Activated naive CD8-positive, alpha-beta T cell (primary cell): ENCODE data around the gene SALL3.

Experiments
- H3K27ac Mint-ChIP-seq: one replicate; pipeline ENCODE4 v1.8.0; 2021; ENCODE audit warnings: mixed read lengths
- H3K27me3 Mint-ChIP-seq: one replicate; pipeline ENCODE4 v1.8.0; 2021; ENCODE audit warnings: mixed read lengths
- H3K36me3 Mint-ChIP-seq: one replicate; pipeline ENCODE4 v1.8.0; 2021; ENCODE audit warnings: mixed read lengths
- H3K4me1 Mint-ChIP-seq: one replicate; pipeline ENCODE4 v1.8.0; 2021; ENCODE audit warnings: low read depth, mixed read lengths
- H3K4me3 Mint-ChIP-seq: one replicate; pipeline ENCODE4 v1.8.0; 2021; ENCODE audit warnings: mild to moderate bottlenecking, mixed read lengths
- H3K9me3 Mint-ChIP-seq: one replicate; pipeline ENCODE4 v1.8.0; 2021; ENCODE audit warnings: low read depth, mixed read lengths

Gene SALL3

DNA sequence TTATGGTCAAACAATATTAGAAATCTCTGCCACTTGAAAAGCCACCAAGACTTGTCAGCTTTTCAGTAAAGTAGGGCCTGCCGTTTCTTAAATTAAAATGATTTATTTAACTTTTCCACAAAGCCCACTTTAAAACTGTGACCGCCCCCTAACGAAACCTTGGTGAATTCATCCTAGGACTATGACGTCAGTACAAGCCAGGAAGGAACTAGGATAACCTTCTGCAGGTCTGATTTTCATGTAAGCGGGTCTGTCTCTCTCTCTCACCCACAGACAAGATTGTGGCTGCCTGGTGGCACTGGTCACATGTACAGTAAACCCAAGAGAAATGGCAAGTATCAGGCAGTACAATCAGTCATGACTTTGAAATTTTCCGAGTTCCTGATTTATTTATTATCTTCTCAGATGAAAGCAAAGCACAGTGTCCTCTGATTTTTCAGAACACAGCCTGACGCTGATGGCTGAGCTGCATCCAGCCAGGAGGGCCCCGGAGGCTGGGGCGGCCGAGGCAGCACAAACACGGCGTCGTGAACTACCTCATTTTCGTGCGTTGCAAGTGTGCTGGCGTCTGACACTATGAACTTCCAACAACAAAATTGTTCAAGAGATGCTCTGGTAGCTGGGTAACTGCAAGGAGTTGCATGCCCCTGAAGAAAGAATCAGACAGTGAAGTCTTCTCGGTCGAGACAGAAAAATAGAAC lies 18.9 kb downstream of the SALL3 start:
- no peak overlapping the region for H3K27ac Mint-ChIP-seq
- H3K36me3 Mint-ChIP-seq, result no peaks in the 10 kb centered on the region

DNA sequence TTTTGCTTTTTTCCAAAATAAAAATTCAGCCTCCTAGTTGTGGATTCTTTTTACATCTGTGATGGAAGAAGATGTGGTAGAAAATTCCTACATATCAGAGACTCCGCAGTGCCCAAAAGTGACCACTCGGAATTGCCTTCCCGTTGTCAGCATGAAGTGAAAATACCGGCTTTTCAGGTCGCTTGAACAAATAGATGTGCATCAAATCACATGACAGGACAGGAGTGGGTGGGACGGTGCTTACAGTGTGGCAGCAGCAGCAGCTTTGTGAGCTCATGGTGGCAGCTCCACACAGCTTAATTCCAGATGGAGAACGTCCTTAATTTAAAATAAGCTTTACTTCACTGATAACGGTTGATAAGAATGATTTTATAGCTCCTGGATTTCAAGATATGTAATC lies 20.3 kb downstream of the SALL3 start:
- Mint-ChIP-seq H3K36me3 (no peaks in the 10 kb centered on the region), H3K9me3 (no peaks in the 10 kb centered on the region), H3K4me3 (no peak overlapping the region), H3K27me3 (no peaks in the 10 kb centered on the region), H3K27ac (no peak overlapping the region), H3K4me1 (no peaks in the 10 kb centered on the region)

More for the DNA sequence above, 18.9 kb downstream of the SALL3 start:
- no peak overlapping the region for H3K4me3 Mint-ChIP-seq
- H3K27me3 Mint-ChIP-seq, result no peaks in the 10 kb centered on the region
- no peaks in the 10 kb centered on the region for H3K9me3 Mint-ChIP-seq
- no peaks in the 10 kb centered on the region for H3K4me1 Mint-ChIP-seq

DNA sequence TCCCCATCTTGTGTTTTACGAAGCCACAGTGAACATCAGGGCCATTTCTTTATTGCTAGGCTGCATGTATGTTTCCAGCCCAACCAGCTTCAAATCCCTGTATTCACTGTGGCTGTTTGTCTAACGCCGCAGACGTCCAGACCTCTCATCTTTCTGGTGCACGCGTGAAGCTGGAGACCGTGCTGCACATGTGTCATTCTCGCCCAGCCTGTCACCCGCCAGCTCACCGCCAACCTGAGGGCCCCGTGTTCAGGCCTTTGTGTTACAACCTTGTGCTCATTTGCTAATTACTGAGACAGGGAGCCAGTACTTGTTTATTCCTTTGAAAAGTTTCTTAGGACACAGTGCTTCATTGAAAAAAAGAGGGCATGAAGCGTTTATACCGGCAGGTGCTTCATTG lies 21.4 kb downstream of the SALL3 start:
- H3K4me3 Mint-ChIP-seq, result no peak overlapping the region
- H3K36me3 Mint-ChIP-seq, result no peaks in the 10 kb centered on the region
- no peaks in the 10 kb centered on the region for H3K4me1 Mint-ChIP-seq
- H3K27ac Mint-ChIP-seq, result no peak overlapping the region
- H3K27me3 Mint-ChIP-seq, result no peaks in the 10 kb centered on the region
- no peaks in the 10 kb centered on the region for H3K9me3 Mint-ChIP-seq

DNA sequence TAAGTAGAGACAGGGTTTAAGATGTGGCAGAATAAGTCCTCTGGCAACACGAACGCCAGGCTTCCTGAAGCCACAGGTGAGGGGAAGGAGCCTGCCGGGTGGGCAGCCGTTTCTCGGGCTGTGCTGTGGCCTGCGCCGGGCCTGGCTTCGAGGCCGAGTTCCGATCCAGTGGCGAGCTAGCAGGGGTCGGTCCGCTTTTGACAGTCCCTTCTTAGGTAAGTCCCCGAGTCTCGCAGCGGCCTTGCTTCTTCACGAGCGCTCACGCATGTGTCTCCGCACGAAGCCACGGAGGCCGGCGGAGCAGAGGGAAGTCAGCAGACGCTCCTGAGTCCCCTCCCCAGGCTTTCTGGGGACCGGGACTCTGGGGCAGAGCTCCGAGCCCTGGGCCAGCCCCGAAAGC lies 26.0 kb downstream of the SALL3 start:
- Mint-ChIP-seq H3K27ac (no peak overlapping the region), H3K9me3 (no peaks in the 10 kb centered on the region), H3K27me3 (no peaks in the 10 kb centered on the region), H3K36me3 (no peaks in the 10 kb centered on the region), H3K4me3 (no peak overlapping the region), H3K4me1 (no peaks in the 10 kb centered on the region)

DNA sequence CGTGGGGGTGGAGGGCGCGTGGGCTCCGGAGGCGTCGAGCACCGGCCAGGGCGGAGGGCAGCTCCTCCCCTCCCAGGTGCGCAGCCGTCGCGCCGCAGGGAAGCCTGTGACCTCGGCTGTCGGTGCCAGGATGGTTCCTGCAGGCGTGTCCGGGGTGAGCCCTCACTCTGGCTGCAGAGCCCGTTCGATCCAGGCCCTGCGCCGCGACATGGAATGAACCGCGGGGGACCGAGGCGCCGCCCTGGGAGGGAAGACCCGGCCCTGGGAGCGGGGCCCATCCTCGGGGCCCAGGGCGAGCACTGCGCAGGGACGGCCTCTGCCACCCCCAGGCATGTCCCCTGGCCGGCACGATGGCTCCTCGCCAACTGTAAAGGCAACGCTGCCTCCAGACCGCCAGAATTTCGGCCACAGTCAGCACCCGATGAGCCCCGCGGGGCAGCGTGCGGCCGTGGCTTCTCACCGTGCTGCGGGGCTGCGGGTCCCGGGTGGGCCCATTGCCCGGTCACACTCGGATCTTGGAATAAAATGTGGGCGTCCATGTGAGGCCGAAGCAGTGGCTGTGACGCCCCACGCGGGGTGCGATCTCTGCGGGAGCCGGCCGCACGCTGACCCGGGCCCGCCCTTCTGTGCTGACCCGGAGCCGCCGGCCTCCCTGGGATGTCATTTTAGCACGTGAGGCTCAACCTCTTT lies 26.6 kb downstream of the SALL3 start:
- no peaks in the 10 kb centered on the region for H3K36me3 Mint-ChIP-seq
- H3K4me3 Mint-ChIP-seq, result no peak overlapping the region
- no peaks in the 10 kb centered on the region for H3K9me3 Mint-ChIP-seq
- no peak overlapping the region for H3K27ac Mint-ChIP-seq
- H3K27me3 Mint-ChIP-seq, result no peaks in the 10 kb centered on the region
- no peaks in the 10 kb centered on the region for H3K4me1 Mint-ChIP-seq

DNA sequence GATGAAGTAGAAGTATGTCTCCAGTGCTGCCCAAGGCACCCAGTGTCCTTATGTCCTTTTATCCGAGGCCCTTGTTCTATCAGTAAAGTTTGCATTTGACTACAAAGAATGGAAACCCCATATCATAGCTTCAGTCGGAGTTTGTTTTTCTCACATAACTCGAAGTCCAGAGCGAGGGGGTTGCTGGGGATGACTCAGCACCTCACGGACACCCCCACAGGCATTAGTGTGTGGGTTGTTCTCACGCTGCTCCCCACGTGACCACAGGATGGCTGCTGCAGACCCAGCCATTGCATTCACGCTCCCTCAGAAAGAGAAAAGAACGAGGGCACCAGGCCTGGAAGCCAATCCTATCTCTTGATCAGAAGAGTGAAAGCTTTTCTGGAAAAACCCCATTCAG lies 27.8 kb downstream of the SALL3 start:
- Mint-ChIP-seq H3K9me3 (no peaks in the 10 kb centered on the region), H3K4me3 (no peak overlapping the region), H3K4me1 (no peaks in the 10 kb centered on the region), H3K27me3 (no peaks in the 10 kb centered on the region), H3K36me3 (no peaks in the 10 kb centered on the region), H3K27ac (no peak overlapping the region)

DNA sequence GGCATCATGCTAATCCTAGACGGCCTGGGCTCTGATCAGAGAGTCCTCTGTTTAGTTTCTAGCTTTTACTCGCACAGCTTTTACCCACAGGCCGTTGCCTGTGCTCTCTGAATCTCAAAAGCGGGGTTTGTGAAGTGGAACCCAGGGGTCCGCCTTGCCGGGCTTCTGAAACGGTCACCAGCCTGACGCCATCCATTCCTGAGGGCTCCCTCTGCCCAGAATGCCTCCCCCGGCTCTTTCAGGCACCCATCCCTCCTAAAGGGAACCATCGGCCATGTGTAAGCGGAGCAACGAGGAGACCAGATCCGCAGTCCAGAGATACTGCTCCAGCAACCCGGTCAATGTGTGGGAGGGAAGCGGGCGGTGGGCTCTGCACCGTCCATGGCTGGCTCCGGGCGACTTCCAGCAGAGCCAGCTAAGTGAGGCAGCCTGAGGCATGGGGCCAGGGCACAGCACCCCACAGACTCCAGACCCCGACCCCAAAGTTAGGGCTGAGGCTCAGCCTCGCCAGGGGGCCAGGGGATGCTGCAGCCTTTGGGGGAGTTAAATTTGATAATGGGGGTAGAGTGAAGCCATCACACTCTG lies 28.8 kb downstream of the SALL3 start:
- Mint-ChIP-seq H3K36me3 (no peaks in the 10 kb centered on the region), H3K27ac (no peak overlapping the region), H3K9me3 (no peaks in the 10 kb centered on the region), H3K4me3 (no peak overlapping the region), H3K4me1 (no peaks in the 10 kb centered on the region), H3K27me3 (no peaks in the 10 kb centered on the region)

DNA sequence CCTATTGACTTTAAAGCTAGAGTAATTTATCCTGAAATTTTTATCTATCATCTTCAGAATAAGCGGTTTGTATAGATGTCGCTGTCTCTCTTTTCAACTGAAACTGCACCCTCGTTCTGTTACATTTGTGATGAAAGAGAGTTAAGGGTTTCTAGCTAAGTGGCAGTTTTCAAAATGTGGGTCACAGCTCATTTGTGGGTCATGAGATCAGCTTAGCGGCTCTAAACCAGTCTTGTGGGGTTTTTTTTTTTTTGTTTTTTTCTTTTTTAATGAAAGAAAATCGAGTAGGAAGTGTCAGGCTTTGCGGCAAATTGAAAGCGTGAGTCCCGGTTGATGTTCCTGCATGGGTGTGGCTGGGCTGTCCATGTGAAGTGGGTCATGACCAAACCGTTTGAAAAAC lies 31.2 kb downstream of the SALL3 start:
- Mint-ChIP-seq H3K4me1 (no peaks in the 10 kb centered on the region), H3K27me3 (peaks cover 2% of the 10 kb centered on the region), H3K9me3 (no peaks in the 10 kb centered on the region), H3K27ac (no peak overlapping the region), H3K4me3 (no peak overlapping the region), H3K36me3 (no peaks in the 10 kb centered on the region)

DNA sequence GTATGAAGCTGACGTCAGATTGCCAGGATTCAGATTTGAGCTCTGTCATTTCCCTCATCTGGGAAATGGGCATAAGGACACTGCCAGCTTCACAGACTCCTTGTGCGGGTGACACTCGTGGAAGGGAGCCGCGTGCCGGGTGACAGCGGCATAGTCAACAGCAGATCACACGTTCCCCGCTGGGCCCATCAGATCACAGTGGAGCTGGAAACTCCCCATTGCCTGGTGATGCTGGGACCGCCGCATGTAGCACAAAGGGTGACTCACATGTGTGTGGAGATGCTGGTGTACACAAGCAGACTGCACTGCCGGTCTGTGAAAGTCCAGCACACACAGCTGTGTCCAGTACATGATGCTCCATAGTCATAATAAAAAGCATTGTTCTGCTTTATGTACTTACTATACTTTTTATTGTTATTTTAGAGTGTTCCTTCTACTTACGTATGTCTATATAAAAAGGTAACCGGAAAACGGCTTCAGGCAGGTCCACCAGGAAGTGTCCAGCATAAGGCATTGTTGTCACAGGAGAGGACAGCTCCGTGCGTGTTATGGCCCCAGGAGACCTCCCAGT lies 31.8 kb downstream of the SALL3 start:
- Mint-ChIP-seq H3K27ac (no peak overlapping the region), H3K36me3 (no peaks in the 10 kb centered on the region), H3K4me1 (no peaks in the 10 kb centered on the region), H3K9me3 (no peaks in the 10 kb centered on the region), H3K4me3 (no peak overlapping the region), H3K27me3 (peaks cover 2% of the 10 kb centered on the region)

DNA sequence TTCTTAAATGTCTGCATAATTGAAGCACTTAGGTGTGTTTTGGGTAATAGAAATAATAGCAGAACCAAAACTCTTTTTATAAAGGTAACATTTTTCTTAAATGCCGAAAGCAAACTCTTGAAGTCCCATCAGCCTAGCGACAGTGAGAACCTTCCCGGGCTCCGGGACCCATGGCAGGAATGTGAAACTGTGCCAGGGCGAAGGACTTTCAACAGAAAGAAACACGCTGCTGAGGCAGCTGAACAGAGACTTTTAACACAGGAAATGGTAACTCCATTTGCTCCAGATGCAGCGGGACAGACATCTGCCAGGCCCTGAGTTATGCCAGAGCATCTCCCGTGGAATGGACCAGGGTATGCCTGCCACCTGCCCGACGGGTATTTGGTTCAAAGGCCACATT lies 34.3 kb downstream of the SALL3 start:
- Mint-ChIP-seq H3K4me1 (no peaks in the 10 kb centered on the region), H3K4me3 (no peak overlapping the region), H3K27ac (no peak overlapping the region), H3K9me3 (no peaks in the 10 kb centered on the region), H3K27me3 (peaks cover 9% of the 10 kb centered on the region), H3K36me3 (no peaks in the 10 kb centered on the region)

DNA sequence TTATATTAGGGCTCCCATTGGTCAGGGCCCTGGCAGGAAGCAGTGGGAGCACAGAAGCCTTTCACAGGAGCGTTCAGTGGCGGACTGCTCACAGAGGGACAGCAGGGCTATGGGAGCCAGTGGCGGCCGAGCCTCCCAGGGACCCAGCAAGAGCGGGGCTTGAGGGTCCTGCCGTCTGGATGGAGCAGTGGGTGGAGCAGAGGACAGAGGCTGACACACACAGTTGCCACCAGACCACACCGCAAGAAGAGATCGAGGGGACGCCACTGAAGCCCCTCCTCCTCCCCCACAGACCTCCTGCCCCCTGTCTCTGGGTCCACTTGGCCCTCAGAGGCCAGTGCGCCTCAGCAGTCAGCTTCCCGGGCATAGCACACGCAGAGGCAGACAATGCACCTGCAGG lies 39.3 kb downstream of the SALL3 start:
- H3K4me3 Mint-ChIP-seq, result no peak overlapping the region
- no peak overlapping the region for H3K27ac Mint-ChIP-seq
- H3K9me3 Mint-ChIP-seq, result no peaks in the 10 kb centered on the region
- H3K36me3 Mint-ChIP-seq, result no peaks in the 10 kb centered on the region
- peaks cover 12% of the 10 kb centered on the region for H3K27me3 Mint-ChIP-seq
- no peaks in the 10 kb centered on the region for H3K4me1 Mint-ChIP-seq

DNA sequence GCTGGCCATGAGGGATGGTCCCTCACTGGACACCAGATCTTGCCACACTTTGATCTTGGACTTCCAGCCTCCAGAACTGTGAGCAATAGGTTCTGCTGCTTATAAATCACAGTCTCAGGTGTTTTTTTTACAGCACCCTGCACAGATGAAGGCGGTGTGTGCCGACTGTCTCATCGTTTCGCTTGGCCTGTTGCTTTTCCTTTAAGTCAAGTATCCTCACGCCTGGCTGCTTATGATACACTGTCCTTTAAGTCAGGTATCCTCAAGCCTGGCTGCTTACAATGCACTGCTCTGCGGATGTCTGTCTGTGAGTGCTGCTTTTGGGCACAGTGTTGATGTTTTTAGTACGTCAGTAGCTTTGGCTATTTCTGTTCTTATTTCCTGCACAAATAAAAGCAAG lies 40.3 kb downstream of the SALL3 start:
- no peak overlapping the region for H3K4me3 Mint-ChIP-seq
- no peaks in the 10 kb centered on the region for H3K4me1 Mint-ChIP-seq
- no peaks in the 10 kb centered on the region for H3K9me3 Mint-ChIP-seq
- H3K27ac Mint-ChIP-seq, result no peak overlapping the region
- H3K36me3 Mint-ChIP-seq, result no peaks in the 10 kb centered on the region
- H3K27me3 Mint-ChIP-seq, result peaks cover 10% of the 10 kb centered on the region

DNA sequence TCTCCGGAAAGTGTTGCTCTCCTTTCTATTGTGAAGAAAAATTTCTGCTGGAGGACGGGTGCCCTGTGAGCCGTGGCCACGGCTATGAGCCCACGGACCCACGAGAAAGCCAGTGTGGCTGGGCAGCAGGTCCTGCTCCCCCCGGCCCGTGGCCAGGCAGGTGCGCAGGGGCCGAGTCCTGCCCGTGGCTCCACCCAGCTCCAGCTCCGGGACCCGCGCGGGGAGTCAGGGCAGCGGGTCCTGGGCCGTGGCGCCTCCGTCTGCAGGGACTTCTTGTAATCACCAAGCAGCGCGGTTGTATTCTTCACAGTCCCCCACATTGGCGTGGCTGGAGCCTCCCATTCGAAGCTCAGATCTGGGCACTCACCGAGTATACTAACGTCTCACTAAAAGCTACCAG lies 43.0 kb downstream of the SALL3 start:
- peaks cover 12% of the 10 kb centered on the region for H3K27me3 Mint-ChIP-seq
- no peak overlapping the region for H3K27ac Mint-ChIP-seq

DNA sequence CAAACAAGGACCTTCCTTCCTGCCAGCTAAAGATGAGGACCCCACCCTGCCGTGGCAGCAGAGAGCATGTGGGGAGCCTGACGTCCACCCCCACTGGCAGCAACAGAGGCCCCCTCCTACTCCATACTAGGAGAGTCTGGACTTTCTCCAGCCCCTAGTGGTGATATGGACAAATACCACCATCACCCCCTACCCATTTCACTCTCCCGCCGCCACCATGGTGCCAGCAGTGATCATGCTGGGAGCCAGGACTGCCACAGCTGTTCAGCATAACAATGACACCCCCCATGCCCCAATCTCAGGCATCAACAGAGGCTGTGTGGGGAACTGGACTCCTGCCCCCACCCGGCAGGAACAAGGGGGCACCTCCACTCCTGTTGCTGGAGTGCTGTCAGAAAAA lies 46.9 kb downstream of the SALL3 start:
- Mint-ChIP-seq H3K4me1 (no peaks in the 10 kb centered on the region), H3K4me3 (no peak overlapping the region)

More for the DNA sequence above, 43.0 kb downstream of the SALL3 start:
- Mint-ChIP-seq H3K36me3 (no peaks in the 10 kb centered on the region), H3K4me3 (no peak overlapping the region), H3K9me3 (peaks cover 1% of the 10 kb centered on the region), H3K4me1 (no peaks in the 10 kb centered on the region)

DNA sequence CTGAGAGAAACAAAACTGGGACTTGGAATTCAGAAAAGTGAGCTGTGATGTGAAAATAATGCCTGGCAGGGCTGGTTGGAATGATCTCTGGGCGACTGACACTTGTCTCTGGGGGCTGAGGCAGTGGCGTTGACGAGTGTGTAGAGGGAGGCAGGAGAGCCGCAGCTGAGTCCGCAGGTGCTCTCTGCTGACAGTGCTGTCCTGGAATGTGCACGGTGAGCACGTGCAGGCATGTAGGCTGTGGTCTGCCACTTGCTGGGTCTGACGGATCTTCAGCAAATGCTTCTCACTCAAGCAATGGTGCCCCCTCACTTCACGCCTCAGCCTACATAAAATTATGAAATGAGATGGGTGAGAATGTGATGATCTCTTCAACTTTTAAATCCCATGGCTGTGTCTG lies 51.1 kb downstream of the SALL3 start:
- H3K36me3 Mint-ChIP-seq, result no peaks in the 10 kb centered on the region
- H3K27ac Mint-ChIP-seq, result no peak overlapping the region
- no peaks in the 10 kb centered on the region for H3K4me1 Mint-ChIP-seq
- H3K4me3 Mint-ChIP-seq, result no peak overlapping the region
- H3K9me3 Mint-ChIP-seq, result peaks cover 14% of the 10 kb centered on the region
- peaks cover 3% of the 10 kb centered on the region for H3K27me3 Mint-ChIP-seq

More for the DNA sequence above, 46.9 kb downstream of the SALL3 start:
- Mint-ChIP-seq H3K9me3 (peaks cover 14% of the 10 kb centered on the region), H3K27ac (no peak overlapping the region), H3K36me3 (no peaks in the 10 kb centered on the region), H3K27me3 (peaks cover 5% of the 10 kb centered on the region)
